Heart left ventricle (tissue), 13 donors: ENCODE measurements around the gene C11orf16.

Experiments used
- POLR2A ChIP-seq, 2 donors: fragments of 450-650 bp; IDR thresholded peaks; one replicate each; pipeline ENCODE4 v1.6.1; 2017; ENCODE audit warnings: antibody characterized with exemption in 2 of 2, mild to moderate bottlenecking in 2 of 2, moderate library complexity in 2 of 2
- TF ChIP-seq, protein P1 (sequence below), 12 donors: fragments of 200-600 bp; sonication (generic) in 4 of 12; IDR thresholded peaks; one replicate each; pipeline versions ENCODE4 v1.5.0 to v1.8.0; 2018 to 2022; ENCODE audit warnings: antibody characterized with exemption in 12 of 12, mild to moderate bottlenecking in 5 of 12
- donor health status: ischemic (EF 13 %, LVEDD 7.1; RV severe dilation, severe dysfunction).
- donor health status: DM: no; HTN: yes; CAD: no.
- donor health status: DM: no; HTN: no; CAD: no.
- donor health status: ischemic (EF 25% LVEDD 6.9; RV normal size, moderate dysfunction).
- donor health status: ischemic (EF 25% LVEDD 5.7; RV mildly dilated, moderate dysfunction).
- donor health status: ischemic (EF 35%, LVEDD 5.7; RV mildly dilated, moderate dysfunction).
- donor health status: nonischemic (EF 11% LVEDD 7.7; RV severe dilation, severe dysfunction).
- donor health status: DM: yes; HTN: yes; CAD: no.
- donor health status: PGD.
- donor health status: ischemic (EF 29% LVEDD 5.4; RV normal size, mild dysfunction).
- donor health status: nonischemic (EF 23%, LVEDD 6.1; RV moderate dilation, normal function).

DNA sequence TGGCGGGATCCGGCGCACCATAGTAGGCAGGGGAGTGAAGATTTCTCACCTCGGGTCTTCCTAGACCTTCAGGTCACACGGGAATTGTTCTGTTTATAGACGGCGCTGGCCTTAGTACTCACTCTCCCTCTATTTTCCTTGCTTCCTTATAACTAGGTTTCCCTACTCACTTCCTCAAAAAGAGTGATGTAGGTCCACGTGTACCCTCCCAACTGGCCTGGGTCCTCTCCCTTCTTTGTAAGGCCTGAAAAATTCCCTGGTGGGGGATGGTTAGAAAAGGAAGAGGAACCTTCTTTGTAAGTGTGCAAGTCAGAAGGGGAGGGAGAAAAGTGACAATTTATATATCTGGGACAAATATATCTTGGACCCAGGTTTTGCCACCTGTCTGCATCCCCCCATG is 34.4 kb upstream of the C11orf16 start:
- TF ChIP-seq POLR2A (IDR thresholded peaks at IDR 0.05): no peak
- TF ChIP-seq, protein P1, sequence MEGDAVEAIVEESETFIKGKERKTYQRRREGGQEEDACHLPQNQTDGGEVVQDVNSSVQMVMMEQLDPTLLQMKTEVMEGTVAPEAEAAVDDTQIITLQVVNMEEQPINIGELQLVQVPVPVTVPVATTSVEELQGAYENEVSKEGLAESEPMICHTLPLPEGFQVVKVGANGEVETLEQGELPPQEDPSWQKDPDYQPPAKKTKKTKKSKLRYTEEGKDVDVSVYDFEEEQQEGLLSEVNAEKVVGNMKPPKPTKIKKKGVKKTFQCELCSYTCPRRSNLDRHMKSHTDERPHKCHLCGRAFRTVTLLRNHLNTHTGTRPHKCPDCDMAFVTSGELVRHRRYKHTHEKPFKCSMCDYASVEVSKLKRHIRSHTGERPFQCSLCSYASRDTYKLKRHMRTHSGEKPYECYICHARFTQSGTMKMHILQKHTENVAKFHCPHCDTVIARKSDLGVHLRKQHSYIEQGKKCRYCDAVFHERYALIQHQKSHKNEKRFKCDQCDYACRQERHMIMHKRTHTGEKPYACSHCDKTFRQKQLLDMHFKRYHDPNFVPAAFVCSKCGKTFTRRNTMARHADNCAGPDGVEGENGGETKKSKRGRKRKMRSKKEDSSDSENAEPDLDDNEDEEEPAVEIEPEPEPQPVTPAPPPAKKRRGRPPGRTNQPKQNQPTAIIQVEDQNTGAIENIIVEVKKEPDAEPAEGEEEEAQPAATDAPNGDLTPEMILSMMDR (IDR thresholded peaks at IDR 0.05): no peak
